ENCODE results near the gene VIPR1.

VIPR1 gene

DNA sequence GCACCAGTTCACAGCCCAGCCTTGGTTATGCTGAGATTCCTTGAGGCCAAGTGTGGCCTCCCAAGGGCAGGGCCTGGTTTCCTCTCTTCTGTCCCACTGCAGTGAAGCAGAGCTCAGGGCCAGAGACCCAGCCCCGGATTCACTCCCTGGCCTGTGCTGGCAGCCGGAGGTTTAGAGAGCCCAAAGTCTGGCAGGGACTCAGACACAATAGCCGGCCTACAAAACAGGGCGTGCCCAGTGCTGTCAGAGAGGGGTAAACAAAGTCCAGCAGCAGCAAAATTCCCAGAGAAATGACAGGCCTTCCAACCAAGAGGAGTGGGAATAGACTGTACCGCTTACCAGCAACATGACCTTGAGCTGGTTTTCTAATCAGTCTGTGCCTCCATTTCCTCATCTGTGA is 14.0 kb downstream of the VIPR1 start:
- Histone ChIP-seq H3K4me1 (ENCODE audit: control insufficient read depth in 1 of 2, insufficient read depth in 1 of 2, low read depth in 1 of 2, low read length in 1 of 2) (no peaks in the 10 kb centered on the region), H3K27me3 (no peaks in the 10 kb centered on the region), H3K9me3 (no peaks in the 10 kb centered on the region), H3K27ac (no peak overlapping the region), H3K36me3 (no peaks in the 10 kb centered on the region), H3K4me3 (ENCODE audit: low read depth in 1 of 2, low read length in 1 of 2) (no peak overlapping the region)
- TF ChIP-seq, protein P1, sequence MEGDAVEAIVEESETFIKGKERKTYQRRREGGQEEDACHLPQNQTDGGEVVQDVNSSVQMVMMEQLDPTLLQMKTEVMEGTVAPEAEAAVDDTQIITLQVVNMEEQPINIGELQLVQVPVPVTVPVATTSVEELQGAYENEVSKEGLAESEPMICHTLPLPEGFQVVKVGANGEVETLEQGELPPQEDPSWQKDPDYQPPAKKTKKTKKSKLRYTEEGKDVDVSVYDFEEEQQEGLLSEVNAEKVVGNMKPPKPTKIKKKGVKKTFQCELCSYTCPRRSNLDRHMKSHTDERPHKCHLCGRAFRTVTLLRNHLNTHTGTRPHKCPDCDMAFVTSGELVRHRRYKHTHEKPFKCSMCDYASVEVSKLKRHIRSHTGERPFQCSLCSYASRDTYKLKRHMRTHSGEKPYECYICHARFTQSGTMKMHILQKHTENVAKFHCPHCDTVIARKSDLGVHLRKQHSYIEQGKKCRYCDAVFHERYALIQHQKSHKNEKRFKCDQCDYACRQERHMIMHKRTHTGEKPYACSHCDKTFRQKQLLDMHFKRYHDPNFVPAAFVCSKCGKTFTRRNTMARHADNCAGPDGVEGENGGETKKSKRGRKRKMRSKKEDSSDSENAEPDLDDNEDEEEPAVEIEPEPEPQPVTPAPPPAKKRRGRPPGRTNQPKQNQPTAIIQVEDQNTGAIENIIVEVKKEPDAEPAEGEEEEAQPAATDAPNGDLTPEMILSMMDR (IDR thresholded peaks at IDR 0.05): no peak

DNA sequence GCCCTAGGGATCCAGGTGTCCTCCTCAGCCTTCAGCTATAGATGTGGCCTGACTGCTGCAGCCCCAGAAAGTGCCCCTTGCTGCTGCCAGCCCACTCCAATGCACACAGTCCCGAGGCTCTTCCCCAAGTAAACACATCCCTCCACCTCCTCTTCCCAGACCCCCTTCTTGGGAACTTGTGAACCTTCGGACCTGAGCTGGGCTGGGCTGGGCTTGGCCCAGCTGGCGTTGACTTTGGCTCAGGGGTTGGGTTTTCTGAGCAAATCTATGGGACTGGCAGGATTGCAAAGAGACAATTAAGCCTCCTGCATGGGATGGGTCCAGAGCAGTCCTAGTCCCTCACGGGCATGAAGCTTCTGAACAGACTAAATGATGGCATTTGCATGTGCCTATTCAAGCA is 14.7 kb downstream of the VIPR1 start:
- Histone ChIP-seq H3K4me3 (ENCODE audit: low read depth in 1 of 2, low read length in 1 of 2) (no peak overlapping the region), H3K9me3 (no peaks in the 10 kb centered on the region), H3K36me3 (no peaks in the 10 kb centered on the region), H3K27ac (no peak overlapping the region), H3K4me1 (ENCODE audit: control insufficient read depth in 1 of 2, insufficient read depth in 1 of 2, low read depth in 1 of 2, low read length in 1 of 2) (no peaks in the 10 kb centered on the region), H3K27me3 (no peaks in the 10 kb centered on the region)
- TF ChIP-seq, protein P1 (IDR thresholded peaks at IDR 0.05): no peak

DNA sequence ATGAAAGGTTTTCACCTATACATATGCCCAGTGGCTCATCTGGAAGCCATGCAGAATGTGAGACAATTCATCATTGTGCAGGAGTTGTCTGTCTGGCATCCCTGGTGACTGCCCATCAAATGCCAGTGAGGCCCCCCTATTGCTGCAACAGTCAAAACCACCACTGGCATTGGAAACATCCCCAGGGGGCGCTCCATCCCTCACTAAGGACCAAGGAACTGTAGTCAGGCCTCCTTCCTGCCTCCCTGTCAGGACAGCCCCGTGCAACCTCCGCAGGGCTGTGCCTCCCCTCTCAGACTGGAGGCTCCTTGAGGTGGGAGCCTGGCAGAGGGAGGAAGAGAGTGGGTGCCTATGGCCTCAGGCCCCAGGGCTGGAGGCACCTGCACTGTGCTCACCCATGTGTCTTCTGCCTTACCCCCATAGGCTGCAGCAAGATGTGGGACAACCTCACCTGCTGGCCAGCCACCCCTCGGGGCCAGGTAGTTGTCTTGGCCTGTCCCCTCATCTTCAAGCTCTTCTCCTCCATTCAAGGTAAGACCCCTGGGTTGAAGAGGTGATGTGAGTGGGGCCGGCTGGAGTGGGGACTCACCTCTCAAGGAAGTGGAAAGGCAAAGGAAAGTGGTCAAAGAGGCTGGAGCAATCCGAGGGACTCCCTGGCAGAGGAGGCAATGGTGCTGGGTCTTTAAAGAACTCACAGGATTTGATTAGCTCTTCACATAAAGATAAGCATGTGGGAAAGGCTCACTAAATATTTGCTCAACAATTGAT is 16.5 kb downstream of the VIPR1 start:
- no peak overlapping the region for H3K27ac ChIP-seq
- H3K36me3 ChIP-seq: no peaks in the 10 kb centered on the region
- no peaks in the 10 kb centered on the region for H3K27me3 ChIP-seq
- TF ChIP-seq, protein P1 (IDR thresholded peaks at IDR 0.05): no peak
- no peaks in the 10 kb centered on the region for H3K9me3 ChIP-seq
- H3K4me1 ChIP-seq (ENCODE audit: control insufficient read depth in 1 of 2, insufficient read depth in 1 of 2, low read depth in 1 of 2, low read length in 1 of 2): no peaks in the 10 kb centered on the region
- H3K4me3 ChIP-seq (ENCODE audit: low read depth in 1 of 2, low read length in 1 of 2): no peak overlapping the region

DNA sequence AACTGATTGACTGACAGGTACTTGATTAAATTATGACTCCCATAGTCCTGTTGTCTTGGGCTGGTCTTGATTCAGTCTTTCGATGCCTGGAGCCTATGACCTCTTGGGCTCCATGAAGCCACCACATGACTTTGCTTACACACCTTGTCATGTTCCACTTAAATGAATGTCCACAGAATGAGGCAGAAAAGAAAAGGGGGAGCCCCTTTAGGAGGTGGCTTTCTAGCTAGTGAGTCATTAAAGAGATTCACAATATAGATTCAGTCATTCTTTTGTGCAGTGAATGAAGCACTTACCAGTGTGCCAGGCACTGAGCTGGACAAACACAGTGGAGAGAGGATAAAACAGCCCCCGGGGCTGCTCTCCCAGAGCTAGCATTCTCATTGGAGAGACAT is 17.1 kb downstream of the VIPR1 start:
- no peaks in the 10 kb centered on the region for H3K9me3 ChIP-seq
- H3K27ac ChIP-seq: no peak overlapping the region
- no peak overlapping the region for H3K4me3 ChIP-seq (ENCODE audit: low read depth in 1 of 2, low read length in 1 of 2)
- peaks cover 0 to 4% of the 10 kb centered on the region in 2 experiments for H3K4me1 ChIP-seq (ENCODE audit: control insufficient read depth in 1 of 2, insufficient read depth in 1 of 2, low read depth in 1 of 2, low read length in 1 of 2)
- no peaks in the 10 kb centered on the region for H3K36me3 ChIP-seq
- TF ChIP-seq, protein P1 (IDR thresholded peaks at IDR 0.05): no peak
- H3K27me3 ChIP-seq: no peaks in the 10 kb centered on the region

DNA sequence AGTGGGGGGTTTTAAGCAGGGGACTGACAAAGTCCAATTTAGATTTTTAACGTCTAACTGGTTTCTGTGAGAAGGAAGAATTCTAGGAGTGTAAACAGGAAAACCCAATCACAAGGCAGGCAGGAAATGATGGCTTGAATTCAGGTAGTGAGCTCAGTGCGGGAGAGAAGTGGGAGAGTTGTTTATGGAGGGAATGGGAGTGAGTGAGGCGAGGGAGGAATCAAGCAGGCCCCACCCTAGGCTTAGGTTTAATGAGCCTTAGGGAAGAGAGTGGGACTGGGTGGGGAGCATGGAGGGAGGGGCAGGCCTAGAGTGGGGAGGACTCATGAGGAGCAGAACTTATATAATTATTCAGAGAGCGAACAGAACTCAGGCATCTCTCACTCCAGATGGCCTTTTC is 17.9 kb downstream of the VIPR1 start:
- Histone ChIP-seq H3K27me3 (no peaks in the 10 kb centered on the region), H3K36me3 (no peaks in the 10 kb centered on the region), H3K4me1 (ENCODE audit: control insufficient read depth in 1 of 2, insufficient read depth in 1 of 2, low read depth in 1 of 2, low read length in 1 of 2) (peaks cover 0 to 11% of the 10 kb centered on the region in 2 experiments), H3K9me3 (no peaks in the 10 kb centered on the region), H3K27ac (no peak overlapping the region), H3K4me3 (ENCODE audit: low read depth in 1 of 2, low read length in 1 of 2) (no peak overlapping the region)
- TF ChIP-seq, protein P1 (IDR thresholded peaks at IDR 0.05): no peak
